Measurements from ENCODE around the gene C17orf75. TPM values are rescaled to one million over a fixed set of nuclear protein-coding genes. Genes with fewer than 3 reads are reported as not detected.

Gene C17orf75
- total RNA-seq, 1 experiment from 2014 or later: 24.3 TPM

GRCh38 chr17:32305049-32305448 is 36.9 kb downstream of the C17orf75 start:
- no peak for DNase-seq (ENCODE audit: low read depth)

- no peak for DNase-seq (ENCODE audit: low read depth)
Observed at GRCh38 chr17:32303781-32304288, 38.1 kb downstream of the C17orf75 start.

GRCh38 chr17:32302860-32303649 is 38.9 kb downstream of the C17orf75 start:
- no peak for DNase-seq (ENCODE audit: low read depth)

GRCh38 chr17:32302037-32302436 is 39.9 kb downstream of the C17orf75 start:
- DNase-seq (ENCODE audit: low read depth): no peak

DNA sequence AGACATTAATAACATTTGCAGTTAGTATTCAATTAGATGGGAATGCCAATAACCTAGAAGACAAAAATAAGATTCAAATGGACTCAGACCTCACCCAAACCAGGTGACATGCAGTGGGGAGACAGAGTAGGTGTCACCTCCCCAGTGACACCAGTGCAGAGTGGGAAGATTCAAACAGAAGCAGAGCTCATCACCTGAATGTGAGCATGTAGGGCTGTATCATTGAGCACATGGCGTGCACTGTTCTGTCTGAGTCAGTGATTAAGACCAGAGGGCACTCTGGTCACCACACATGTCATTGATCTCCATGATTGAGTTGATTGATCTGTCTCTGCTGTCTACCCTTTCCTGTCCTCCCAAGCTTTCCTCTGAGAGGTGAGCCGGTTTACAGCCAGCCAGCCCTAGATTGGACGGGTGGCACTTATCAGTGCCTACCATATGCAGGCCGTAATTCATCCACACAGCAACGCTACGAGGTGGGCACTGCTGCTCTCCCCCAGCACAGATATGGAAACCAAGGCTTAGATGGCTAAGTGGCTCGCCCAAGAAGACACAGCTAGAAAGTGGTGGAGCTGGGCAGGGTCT is 42.3 kb downstream of the C17orf75 start:
- no peak for DNase-seq (ENCODE audit: low read depth)

DNA sequence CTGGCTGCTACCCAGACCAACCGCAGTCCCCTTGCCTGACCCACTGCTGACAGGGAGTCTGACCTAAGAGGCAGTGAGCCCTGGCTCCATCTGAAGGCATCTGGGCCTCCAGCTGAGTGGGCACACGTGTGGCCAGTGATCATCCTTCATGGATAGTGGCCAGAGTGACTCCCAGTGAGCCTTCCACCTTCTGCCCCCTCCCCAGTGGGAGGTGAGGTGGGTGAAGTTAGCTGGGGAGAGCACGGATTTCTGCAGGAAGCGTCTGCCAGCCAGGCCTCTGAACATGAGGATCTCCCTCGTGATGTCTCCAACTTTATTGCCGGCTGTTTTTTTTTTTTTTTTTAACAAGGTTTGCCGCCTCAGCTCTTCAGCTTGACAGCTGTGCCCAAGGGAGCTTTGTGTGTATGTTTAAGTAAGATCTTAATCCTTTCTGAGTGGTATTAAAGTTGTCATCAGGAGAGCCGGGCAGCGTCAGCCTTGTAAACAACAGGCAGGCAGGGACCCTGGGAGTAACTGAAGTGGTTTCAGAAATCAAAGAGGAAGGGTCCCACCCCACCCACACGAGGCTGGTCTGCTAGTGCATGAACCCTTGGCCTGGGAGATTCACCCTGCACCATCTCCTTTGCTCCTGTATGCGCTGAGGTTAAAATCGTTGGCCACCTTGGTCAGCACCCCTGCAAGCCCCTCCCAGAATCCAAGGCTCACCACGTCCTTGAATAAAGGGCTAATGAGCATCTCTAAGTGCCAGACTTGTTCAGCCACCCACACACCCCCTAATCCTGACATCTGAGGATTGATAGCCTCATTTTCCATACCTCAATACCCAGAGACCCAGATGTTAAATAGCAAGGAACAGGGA is 43.0 kb downstream of the C17orf75 start:
- no peak for DNase-seq (ENCODE audit: low read depth)

DNA sequence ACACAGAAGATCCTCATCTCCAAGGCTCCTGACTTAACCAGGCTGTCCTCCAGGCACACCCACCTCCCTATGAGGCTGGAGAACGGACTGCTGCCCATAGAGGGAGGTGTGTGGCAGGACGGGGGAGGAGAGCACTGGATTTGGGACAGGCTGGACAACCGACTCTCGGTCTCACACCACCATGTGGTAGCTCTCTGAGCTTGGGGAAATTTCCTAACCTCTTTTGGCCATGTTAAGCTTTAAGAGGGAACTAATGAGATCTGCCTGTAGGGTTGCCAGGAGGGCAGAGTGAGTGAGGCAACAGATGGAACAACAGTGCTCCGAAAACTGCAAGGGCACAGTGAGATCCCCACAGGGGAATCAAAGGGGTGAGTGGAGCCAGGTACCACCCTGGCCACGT is 43.7 kb downstream of the C17orf75 start:
- no peak for DNase-seq (ENCODE audit: low read depth)

GRCh38 chr17:32297860-32298259 is 44.1 kb downstream of the C17orf75 start:
- no peak for DNase-seq (ENCODE audit: low read depth)

DNA sequence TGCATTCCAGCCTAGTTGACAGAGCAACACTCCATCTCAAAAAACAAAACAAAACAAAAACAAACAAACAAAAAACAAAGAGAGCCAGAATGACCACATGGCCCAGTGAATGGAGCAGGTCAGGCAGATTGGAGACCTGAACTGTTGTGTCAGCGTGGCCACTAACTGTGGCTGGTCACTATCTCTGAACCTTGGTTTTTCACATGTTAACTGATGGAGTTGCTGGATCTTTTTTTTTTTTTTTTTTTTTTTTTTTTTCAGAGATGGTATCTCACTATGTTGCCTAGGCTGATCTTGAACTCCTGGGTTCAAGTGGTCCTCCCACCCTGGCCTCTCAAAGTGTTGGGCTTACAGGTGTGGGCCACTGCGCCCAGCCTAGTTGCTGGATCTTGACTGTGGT is 44.5 kb downstream of the C17orf75 start:
- no peak for DNase-seq (ENCODE audit: low read depth)

DNA sequence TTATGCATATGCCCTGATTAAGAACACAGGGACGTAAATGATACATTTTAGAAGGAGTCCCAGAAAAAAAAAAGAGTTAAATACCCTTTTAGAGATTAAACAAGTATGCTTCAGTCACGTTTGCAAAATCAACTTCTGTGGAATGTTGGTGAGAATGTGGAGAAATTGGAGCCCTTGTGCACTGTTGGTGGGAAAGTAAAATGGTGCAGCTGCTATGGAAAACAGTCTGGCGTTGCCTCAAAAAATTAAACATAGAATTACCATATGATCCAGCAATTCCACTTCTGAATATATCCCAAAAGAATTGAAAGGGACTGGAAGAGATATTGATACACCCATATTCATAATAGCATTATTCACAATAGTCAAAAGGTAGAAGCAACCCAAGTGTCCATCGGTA is 49.9 kb downstream of the C17orf75 start:
- no peak for DNase-seq (ENCODE audit: low read depth)

DNA sequence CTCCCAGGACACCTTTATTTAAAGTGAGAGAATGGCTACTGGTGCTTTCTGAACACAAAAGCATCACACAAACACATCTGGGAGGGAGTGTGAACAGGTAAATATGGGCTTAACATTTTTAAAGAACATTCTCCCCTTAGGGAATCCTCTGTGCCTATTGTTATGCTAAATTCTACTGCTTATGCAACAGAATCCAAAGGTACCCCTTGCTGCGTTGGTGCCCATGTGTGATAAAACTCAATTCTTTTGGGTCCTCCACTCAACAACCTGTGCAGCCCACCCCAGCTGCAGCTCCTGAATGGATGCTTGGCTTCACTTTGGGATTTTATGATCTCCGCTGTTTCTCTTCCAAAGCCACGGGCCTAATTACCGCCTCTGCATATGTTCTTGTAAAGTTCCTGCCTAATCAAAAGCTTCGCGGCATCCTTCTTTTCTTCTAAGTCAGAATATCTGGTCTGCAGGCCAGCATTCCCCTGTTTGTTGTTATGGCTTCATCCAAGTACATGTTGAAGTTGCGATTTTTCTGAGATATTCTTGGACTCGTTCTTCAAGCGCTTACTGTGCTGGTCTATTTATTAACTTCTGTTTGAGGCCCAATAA is 52.4 kb downstream of the C17orf75 start:
- no peak for DNase-seq (ENCODE audit: low read depth)

DNA sequence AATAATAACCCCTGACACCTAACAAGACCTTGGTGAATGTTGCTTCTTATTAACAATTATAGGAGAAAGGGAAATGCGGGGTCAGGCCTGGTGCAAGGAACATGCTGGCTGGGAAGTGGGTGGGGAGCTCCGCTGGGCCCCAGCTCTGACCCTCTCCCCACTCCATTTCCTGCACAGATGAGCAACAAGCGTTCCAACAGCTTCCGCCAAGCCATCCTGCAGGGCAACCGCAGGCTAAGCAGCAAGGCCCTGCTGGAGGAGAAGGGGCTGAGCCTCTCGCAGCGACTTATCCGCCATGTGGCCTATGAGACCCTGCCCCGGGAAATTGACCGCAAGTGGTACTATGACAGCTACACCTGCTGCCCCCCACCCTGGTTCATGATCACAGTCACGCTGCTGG is 53.4 kb downstream of the C17orf75 start:
- DNase-seq (ENCODE audit: low read depth): no peak

DNA sequence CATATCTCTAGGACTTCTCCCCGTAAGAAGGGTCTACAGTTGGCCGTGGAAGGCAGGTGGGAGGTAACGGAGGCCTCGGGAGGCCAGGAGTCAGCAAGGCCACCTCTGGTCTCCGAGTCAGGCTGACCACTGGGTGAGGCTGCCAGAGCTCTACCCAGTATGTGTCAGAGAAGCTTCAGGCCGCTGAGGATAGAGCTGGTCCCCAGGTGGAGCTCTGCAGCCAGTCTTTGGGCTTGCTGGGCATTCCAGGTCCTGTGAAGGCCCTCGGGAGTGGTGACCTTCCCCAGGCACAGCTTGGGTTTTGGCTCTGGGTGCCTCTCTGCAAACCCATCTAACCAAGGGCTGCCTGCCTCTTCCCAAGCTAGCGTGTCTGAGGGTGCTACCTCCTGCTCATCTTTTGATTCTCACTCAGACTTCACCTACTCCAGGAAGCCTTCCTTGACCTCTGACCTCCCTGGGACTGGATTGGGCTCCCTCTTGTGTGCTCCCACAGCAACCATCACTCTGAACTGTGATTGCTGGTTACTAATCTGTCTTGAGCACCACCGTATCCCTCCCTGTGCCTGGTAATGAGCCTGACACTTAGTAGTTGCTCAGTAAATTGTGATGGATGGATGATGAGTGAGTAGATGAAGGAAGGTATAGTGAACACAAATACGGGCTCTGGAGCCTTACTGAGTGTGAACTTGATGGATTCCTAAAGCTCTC is 54.0 kb downstream of the C17orf75 start:
- DNase-seq (ENCODE audit: low read depth): no peak

DNA sequence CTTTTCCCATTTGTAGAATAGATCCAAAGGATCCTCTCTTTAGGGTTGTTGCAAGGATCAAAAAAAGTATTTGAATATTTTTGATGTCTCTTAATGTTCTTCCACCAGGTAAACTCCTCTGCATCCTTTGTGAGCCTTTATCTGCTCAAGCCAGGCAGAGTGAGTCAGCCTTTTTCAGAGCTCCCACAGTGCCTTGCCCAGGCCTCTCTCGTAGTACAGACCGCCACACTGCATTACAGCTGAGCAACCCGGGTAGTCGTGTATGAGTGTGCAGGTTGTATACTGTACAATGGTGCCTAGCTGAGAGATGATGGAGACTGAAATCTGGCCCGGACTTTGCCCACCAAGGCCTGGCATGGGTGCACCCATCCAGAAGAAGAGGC is 55.5 kb downstream of the C17orf75 start:
- no peak for DNase-seq (ENCODE audit: low read depth)

DNA sequence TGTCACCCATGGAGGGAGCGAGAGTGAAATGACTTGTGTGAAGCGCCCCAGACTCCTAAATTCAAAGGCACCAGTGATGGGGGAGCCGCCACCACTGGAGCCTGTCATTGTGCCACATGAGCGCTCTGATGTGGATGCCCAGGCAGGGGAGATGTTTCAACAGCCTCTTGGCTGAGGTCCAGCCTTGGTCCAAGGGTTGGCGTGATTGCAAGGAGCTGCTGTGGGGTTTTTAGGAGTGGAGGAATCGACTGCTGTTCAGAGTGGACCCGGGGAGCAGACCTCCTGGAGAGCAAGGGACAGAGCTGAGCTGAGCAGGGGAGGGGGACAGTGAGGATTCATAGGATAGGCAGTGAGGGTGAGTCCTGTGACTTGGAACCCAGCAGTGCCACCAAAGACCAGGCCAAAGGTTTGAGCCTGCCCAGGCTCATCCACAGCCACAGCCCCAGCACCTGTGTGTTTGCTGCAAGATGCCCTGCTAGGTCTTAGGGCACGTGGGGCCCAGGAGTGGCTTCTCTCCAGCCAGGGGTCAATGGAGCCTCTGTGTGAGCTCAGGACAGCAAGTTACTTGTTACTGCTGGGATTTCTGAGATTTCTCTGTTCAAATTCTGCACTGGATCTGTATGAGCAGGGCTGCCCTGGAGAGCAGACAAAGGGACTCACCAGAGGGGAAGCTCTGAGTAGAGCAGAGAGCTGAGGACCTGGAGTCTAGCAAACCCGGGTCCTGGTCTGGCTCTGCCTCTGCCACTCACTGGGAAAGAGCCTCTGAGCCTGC is 56.0 kb downstream of the C17orf75 start:
- DNase-seq (ENCODE audit: low read depth): no peak

GRCh38 chr17:32285306-32285705 is 56.7 kb downstream of the C17orf75 start:
- DNase-seq (ENCODE audit: low read depth): no peak

DNA sequence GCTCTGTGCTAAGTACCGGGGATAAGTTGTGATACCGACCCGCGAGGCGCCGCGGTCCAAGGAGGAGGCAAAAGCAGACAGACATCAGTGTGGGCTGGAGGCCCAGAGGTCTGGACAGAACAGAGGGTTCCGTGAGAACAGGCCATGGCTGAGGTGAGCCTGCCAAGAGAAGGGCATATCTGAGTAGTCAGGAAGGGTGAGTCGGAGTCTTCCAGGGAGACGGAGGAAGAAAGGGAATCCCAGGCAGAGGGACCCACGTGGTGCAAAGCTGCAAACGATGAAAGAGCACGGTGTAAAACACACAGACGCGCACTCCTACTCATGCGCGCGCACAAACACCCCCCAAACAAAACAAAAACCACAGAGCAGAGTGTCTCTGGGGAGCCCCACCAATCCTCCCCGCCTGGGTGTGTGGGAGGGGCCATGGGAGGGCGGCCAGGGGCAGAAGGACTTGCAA is 58.2 kb downstream of the C17orf75 start:
- DNase-seq (ENCODE audit: low read depth): peak; percentile 36

DNA sequence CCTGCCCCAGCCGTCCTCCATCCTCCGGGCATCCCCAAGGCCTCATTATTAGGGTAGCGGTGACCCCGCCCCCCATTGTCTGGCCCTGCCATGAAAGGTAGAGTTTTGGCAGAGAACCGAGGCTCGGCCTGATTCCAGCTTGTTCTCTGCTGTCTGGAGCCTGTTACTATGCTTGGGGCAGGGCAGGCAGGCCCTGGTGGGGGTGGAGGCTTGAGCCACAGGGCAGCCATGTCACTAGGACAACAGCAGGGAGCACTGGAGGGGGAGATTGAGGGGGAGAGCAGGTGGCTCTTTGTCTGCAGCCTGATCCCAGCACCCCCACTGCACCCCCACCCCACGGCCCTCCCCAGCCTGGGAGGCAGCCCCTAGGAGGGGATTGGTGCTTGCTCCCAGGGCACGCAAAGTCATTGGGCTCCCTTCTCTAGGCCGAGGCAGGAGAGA is 60.9 kb downstream of the C17orf75 start:
- no peak for DNase-seq (ENCODE audit: low read depth)

DNA sequence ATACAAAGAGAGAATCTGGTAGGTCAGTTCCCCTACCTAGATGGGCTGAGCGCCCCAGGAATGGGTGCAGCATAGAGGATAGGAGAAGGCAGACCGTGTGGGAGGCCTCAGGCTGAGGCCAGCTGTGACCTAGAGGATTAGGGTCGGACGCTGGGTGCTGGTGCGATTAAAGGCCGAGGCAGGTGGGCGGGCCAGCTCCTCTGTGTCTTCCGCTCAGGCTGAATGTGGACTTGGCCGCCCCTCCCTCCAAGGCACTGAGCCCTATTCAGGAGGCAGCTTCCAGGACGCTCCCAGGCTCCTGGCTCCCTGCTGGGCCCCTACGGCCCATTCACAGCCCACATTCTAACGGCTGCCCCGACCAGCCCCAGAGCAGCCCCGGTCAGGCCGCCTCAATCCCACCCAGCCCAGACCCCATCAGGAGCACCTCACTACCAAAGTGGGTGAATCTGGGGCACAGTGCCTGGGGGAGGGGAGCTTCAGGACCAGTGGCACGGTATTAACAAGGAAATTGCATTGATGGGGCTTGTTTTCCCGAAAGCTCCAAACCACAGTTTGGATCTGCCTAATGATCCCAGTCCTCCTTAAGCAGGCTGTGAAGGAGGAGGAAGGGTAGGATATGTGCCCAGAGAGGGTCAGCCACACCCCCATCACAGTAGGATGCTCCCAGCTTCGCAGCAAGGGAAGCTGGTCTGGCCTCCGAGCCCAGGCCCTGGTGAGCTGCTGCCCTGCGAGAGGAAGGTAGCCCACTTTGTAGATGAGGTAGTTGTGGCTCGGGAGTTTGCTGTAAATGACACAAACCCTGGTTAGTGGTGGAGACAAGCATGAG is 61.9 kb downstream of the C17orf75 start:
- no peak for DNase-seq (ENCODE audit: low read depth)
